BLaER1 (cell line): Measurements from ENCODE around the gene VPS18.
A peak's percentile ranks its signal among the peaks of the same experiment; 100 is the strongest.

ENCODE experiments used
- H3K27ac ChIP-seq: shearing (Covaris generic); formaldehyde crosslinking; 2 replicates; pipeline ENCODE4 v1.8.1; 2022
- H3K27me3 ChIP-seq: shearing (Covaris generic); formaldehyde crosslinking; 2 replicates; pipeline ENCODE4 v1.8.1; 2022
- H3K36me3 ChIP-seq: shearing (Covaris generic); formaldehyde crosslinking; 2 replicates; pipeline ENCODE4 v1.8.1; 2022
- H3K4me1 ChIP-seq: shearing (Covaris generic); formaldehyde crosslinking; 2 replicates; pipeline ENCODE4 v1.8.1; 2022
- H3K4me2 ChIP-seq: shearing (Covaris generic); formaldehyde crosslinking; 2 replicates; pipeline ENCODE4 v1.8.1; 2022
- H3K4me3 ChIP-seq: shearing (Covaris generic); formaldehyde crosslinking; 2 replicates; pipeline ENCODE4 v1.8.1; 2022
- H3K9ac ChIP-seq: shearing (Covaris generic); formaldehyde crosslinking; 2 replicates; pipeline ENCODE4 v1.8.1; 2022
- H3K9me3 ChIP-seq: shearing (Covaris generic); formaldehyde crosslinking; 2 replicates; pipeline ENCODE4 v1.8.1; 2022
- H4K20me1 ChIP-seq: shearing (Covaris generic); formaldehyde crosslinking; 2 replicates; pipeline ENCODE4 v1.8.1; 2022
- Cebpa-rat ChIP-seq: shearing (Covaris generic); IDR thresholded peaks from 2 replicates; pipeline ENCODE4 v1.8.1; 2022

Gene VPS18

DNA sequence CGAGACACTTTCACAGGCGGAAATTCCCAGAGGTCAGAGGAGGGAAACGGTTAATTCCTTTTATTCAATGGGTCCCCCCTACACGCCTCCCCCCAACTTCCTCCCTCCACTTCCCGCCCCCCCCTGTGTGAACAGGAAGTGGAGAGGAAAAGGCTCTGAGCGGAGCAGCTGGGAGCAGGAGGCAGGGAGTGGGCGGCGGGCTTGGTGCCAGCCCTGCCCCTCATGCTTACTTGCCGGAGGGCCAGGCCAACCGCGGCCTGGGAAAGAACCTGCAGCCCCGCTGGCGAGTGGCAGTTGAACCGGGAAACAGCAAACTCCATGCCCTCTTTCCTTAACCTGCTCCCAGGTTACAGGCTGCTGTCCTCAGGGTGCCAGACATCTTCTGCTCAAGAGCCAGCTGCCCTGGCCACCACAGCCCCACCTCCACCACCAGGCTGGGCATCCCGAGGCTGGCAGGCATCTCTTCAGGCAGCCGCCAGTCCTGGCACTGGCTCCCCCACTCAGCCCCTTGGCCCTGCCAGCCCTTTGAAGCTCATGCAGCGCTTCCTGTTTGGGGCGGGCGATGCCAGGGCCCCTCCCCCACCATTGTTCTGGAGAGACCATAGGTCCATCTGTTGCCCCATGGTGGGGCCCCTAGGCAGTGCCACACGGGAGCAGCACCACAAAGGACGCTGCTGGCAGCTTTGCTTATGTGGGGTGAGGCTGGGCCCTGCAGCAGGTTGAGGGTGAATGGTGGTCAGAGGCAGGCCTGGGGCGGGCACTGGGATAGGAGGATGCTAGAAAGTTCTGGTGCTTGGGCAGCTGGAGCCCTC is 12.9 kb downstream of the VPS18 start:
- Histone ChIP-seq H3K4me3 (peak overlapping the region; percentile 68), H3K36me3 (peaks cover 22% of the 10 kb centered on the region), H3K4me1 (peaks cover 97% of the 10 kb centered on the region), H4K20me1 (peaks cover 27% of the 10 kb centered on the region), H3K27me3 (no peaks in the 10 kb centered on the region), H3K27ac (peak overlapping the region; percentile 95), H3K9me3 (no peaks in the 10 kb centered on the region), H3K9ac (peak overlapping the region; percentile 87), H3K4me2 (peak overlapping the region; percentile 93)
- no peak for TF ChIP-seq Cebpa-rat

GRCh38 chr15:40908095-40908494 is 13.8 kb downstream of the VPS18 start:
- no peaks in the 10 kb centered on the region for H3K27me3 ChIP-seq
- peak overlapping the region; percentile 87; the same call in 1 of the 2 replicates for H3K9ac ChIP-seq
- peaks cover 14% of the 10 kb centered on the region for H3K36me3 ChIP-seq
- H3K4me1 ChIP-seq, result peaks cover 97% of the 10 kb centered on the region
- H3K4me2 ChIP-seq, result peak overlapping the region; percentile 93
- peak overlapping the region; percentile 95 for H3K27ac ChIP-seq
- no peak overlapping the region for H3K4me3 ChIP-seq
- H4K20me1 ChIP-seq, result peaks cover 18% of the 10 kb centered on the region
- H3K9me3 ChIP-seq, result no peaks in the 10 kb centered on the region
- TF ChIP-seq Cebpa-rat, result no peak

DNA sequence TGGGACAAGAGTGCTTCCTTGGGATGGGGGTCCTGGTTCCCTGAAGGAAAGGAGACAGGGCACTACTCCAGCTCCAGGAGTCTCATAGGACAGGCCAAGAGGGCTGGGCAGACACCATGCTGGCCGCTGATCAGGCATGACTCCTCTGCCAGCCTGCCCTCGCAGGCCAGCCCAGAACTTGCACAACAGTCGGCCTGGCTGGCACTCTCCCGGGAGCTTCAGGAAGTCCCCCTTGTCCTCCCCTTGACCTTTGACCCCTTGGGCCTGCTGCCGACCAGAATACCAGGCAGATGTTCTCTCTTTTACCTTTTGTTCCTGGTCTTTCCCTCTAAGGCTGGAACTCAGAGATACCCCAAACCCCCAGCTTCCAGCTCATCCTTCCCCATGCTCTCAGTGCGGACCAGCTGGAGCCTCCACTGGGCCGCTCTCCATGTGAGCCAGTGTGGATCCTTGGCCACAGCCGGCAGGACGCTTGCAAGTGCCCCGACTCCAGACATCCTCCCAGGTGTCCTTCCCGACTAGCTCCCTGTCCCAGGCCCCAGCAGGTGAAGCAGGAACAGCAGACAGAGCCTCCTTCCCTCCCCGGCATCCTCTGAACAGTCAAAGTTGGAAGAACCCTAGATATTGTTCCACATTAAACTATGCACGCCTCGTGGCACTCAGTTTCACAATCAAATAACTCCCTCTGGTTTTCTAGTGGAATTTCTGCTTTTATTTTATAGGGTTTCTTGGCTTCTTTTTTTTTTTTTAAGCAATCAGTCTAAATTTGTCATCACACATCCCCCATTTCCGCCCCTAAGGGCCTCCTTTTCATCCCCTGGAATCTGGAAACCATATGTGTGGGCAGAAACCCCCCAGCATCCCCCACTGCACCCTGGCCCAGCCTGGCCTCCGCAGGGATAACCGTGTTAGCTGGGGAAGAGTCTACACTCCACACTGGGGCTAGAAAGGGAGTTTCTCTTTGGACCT is 15.7 kb downstream of the VPS18 start:
- Histone ChIP-seq H3K27ac (peak overlapping the region; percentile 95), H3K36me3 (peaks cover under 1% of the 10 kb centered on the region; the same call in 1 of the 2 replicates), H3K4me2 (peak overlapping the region; percentile 93), H4K20me1 (peaks cover under 1% of the 10 kb centered on the region; the same call in 1 of the 2 replicates), H3K27me3 (no peaks in the 10 kb centered on the region), H3K4me3 (0 out of 2 replicates have a peak overlapping the region, but pooled peaks have one; percentile 20), H3K9ac (peak overlapping the region; percentile 73), H3K9me3 (no peaks in the 10 kb centered on the region), H3K4me1 (peaks cover 93% of the 10 kb centered on the region)
- TF ChIP-seq Cebpa-rat, result no peak

DNA sequence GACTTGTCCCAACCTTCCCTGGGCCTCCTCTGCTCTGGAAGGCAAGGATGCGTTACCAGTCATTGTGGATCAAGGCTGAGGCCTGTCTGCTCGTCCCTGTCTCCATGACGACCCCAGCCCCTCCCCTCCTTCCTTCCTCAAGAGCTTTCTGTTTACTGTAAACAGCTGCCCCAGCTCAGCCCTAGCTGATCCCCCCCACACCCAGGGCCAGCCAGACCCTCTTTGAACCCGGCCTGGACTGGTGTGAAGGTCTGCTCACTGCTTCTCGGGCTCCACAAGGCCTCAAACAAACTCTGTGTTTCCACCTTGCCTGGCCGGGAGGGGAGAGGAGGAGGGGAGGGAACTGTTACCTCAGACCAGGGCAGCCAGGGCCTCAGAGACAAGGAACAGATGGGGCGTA is 16.9 kb downstream of the VPS18 start:
- Histone ChIP-seq H4K20me1 (no peaks in the 10 kb centered on the region), H3K27ac (peak overlapping the region; percentile 95), H3K9me3 (no peaks in the 10 kb centered on the region), H3K4me3 (0 out of 2 replicates have a peak overlapping the region, but pooled peaks have one; percentile 20), H3K4me1 (peaks cover 93% of the 10 kb centered on the region), H3K4me2 (peak overlapping the region; percentile 93), H3K9ac (peak overlapping the region; percentile 73), H3K36me3 (no peaks in the 10 kb centered on the region), H3K27me3 (no peaks in the 10 kb centered on the region)
- TF ChIP-seq Cebpa-rat, result no peak

GRCh38 chr15:40911693-40912092 is 17.4 kb downstream of the VPS18 start:
- no peak for TF ChIP-seq Cebpa-rat
- Histone ChIP-seq H3K36me3 (no peaks in the 10 kb centered on the region), H4K20me1 (no peaks in the 10 kb centered on the region), H3K27ac (peak overlapping the region; percentile 95), H3K4me1 (peaks cover 96% of the 10 kb centered on the region), H3K27me3 (no peaks in the 10 kb centered on the region), H3K9ac (peak overlapping the region; percentile 73), H3K9me3 (no peaks in the 10 kb centered on the region), H3K4me3 (no peak overlapping the region), H3K4me2 (peak overlapping the region; percentile 93)

DNA sequence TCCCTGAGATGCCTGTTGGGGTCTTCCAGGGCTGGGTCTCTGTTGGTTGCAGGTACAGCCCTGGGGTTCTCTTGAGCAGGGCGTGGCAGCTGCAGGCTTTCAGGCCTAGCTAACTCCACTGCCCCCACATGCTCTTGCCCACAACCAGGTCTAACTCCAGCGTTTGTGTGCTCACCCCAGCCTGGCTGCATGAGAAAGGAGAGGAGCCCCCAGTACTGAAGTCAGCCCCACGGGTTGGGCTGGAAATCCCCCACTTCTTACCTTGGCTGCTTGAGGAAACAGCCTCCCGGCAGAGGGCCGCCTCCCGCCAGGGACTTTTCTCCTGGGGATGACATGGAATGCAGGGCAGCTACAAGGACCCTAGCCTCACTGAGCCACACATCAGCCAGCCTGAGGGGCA is 18.2 kb downstream of the VPS18 start:
- Histone ChIP-seq H3K9ac (no peak overlapping the region), H3K4me1 (peaks cover 96% of the 10 kb centered on the region), H3K36me3 (no peaks in the 10 kb centered on the region), H3K4me3 (no peak overlapping the region), H3K27ac (peak overlapping the region; percentile 19; the same call in 1 of the 2 replicates), H3K27me3 (no peaks in the 10 kb centered on the region), H3K9me3 (no peaks in the 10 kb centered on the region), H4K20me1 (no peaks in the 10 kb centered on the region), H3K4me2 (peak overlapping the region; percentile 93)
- TF ChIP-seq Cebpa-rat, result no peak

DNA sequence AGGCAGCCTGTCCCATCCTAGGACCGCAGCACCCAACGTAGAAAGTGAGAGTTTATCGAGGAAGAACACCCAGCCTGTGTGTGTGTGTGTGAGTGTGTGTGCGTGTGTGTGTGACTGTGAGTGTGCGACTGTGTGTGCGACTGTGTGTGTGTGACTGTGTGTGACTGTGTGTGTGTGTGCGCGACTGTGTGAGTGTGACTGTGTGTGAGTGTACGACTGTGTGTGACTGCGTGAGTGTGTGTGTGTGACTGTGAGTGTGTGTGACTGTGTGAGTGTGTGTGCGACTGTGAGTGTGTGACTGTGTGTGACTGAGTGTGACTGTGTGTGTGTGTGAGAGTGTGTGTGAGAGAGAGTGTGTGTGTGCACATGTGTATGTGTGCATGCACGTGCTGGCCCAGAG is 19.8 kb downstream of the VPS18 start:
- no peaks in the 10 kb centered on the region for H3K27me3 ChIP-seq
- no peak overlapping the region for H3K4me3 ChIP-seq
- no peak overlapping the region for H3K27ac ChIP-seq
- no peak overlapping the region for H3K4me2 ChIP-seq
- TF ChIP-seq Cebpa-rat, result no peak
- no peak overlapping the region for H3K9ac ChIP-seq
- H4K20me1 ChIP-seq, result no peaks in the 10 kb centered on the region
- H3K36me3 ChIP-seq, result no peaks in the 10 kb centered on the region
- H3K9me3 ChIP-seq, result no peaks in the 10 kb centered on the region
- H3K4me1 ChIP-seq, result peaks cover 94% of the 10 kb centered on the region

GRCh38 chr15:40914486-40914885 is 20.2 kb downstream of the VPS18 start:
- H3K36me3 ChIP-seq, result no peaks in the 10 kb centered on the region
- H3K9me3 ChIP-seq, result no peaks in the 10 kb centered on the region
- TF ChIP-seq Cebpa-rat, result no peak
- peaks cover 89% of the 10 kb centered on the region for H3K4me1 ChIP-seq
- peak overlapping the region; percentile 6; the same call in 1 of the 2 replicates for H3K27ac ChIP-seq
- H4K20me1 ChIP-seq, result no peaks in the 10 kb centered on the region
- no peak overlapping the region for H3K4me3 ChIP-seq
- peak overlapping the region; percentile 15; the same call in 1 of the 2 replicates for H3K9ac ChIP-seq
- peak overlapping the region; percentile 29; the same call in 1 of the 2 replicates for H3K4me2 ChIP-seq
- H3K27me3 ChIP-seq, result no peaks in the 10 kb centered on the region

DNA sequence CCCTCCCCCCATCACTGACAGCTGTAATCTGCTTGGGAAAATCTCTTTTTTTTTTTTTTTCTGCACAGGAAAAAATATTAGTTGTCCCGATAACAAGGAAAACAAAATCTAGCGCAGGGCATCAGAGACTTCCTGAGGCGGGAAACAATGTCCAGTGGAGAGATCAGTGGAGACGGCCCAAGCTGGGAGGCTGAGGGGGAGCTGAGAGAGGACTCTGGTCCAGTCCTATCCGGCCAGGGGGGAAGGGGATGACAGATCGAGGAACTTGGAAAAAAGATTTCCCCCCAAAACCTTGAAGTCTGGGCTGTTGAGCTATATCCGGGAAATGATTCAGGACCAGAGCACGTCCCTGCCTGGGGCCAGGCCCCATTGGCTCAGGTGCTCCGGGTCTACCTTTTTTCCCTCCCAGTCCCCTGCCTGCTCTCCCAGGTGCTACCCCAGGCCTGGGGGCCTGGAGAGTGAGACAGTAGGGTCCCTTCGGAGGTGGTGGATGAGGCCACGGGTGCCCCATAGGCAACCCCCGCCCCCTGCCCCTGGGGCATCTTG is 20.9 kb downstream of the VPS18 start:
- Histone ChIP-seq H3K27me3 (no peaks in the 10 kb centered on the region), H3K9me3 (no peaks in the 10 kb centered on the region), H3K27ac (no peak overlapping the region), H4K20me1 (no peaks in the 10 kb centered on the region), H3K36me3 (no peaks in the 10 kb centered on the region), H3K4me3 (no peak overlapping the region), H3K9ac (no peak overlapping the region; the same call in 1 of the 2 replicates), H3K4me1 (peaks cover 82% of the 10 kb centered on the region), H3K4me2 (peak overlapping the region; percentile 29)
- no peak for TF ChIP-seq Cebpa-rat
